Putamen (tissue), 1 donor: ENCODE measurements around the gene GREB1L.
"Not testable (repeated sequence)": the region's sequence is repeated elsewhere in the genome, so short reads cannot be mapped to it uniquely, and the experiment has no call there.

Experiments
- DNase-seq: peaks from one replicate; pipeline ENCODE4 v3.0.0-alpha.2; 2016; ENCODE audit warnings: low spot score

Gene GREB1L

DNA sequence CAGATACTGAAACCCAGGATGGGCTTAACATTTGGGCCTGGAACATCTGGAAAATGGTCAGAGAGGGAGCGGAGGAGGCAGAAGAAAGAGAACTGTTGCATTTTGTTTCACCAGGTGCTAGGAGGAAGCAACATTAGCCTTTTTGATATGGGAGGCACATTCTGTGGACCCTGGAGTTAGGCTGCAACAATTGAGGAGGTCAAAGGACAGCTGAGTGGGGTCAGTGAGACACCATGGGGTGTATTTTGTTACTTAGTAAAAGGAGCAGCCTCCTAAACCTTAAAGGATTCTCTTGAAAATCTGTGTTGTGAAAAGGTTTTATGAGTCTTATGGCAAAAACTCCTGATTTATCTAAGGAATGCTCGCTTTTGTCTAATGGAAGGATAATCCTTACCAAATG lies 124.9 kb downstream of the GREB1L start:
- DNase-seq: no peak

DNA sequence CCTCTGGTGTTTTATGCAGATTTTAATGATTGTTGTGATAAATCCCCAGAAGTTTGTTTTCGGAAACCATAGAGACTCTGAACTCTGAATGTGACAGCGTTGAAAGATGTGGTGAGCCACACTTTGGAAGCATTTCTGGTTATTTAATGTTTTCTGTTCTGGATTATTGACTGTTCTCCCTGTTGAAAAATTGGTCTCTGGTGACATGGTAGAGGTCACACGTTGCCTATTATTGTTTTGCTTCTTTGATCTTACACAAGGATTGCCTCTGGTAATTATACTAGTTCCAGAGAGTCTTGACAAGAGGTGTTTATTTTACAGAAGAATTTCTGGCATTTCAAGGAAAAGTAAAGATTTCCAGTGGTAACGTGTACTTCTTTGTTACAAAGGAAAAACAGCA lies 127.1 kb downstream of the GREB1L start:
- no peak for DNase-seq

DNA sequence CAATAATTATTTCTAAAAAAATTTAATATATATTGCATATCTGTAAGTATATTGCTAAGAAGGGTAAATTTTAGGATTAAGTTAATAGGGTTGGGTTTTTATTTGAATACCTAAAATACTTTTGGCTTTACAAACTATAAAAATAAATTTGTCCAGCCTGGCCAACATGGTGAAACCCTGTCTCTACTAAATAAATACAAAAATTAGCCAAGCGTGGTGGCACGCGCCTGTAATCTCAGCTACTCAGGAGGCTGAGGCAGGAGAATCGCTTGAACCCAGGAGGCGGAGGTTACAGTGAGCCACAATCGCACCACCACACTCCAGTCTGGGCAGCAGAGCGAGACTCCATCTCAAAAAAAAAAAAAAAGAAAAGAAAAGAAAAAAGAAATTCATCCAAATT lies 127.6 kb downstream of the GREB1L start:
- not testable (repeated sequence) for DNase-seq

DNA sequence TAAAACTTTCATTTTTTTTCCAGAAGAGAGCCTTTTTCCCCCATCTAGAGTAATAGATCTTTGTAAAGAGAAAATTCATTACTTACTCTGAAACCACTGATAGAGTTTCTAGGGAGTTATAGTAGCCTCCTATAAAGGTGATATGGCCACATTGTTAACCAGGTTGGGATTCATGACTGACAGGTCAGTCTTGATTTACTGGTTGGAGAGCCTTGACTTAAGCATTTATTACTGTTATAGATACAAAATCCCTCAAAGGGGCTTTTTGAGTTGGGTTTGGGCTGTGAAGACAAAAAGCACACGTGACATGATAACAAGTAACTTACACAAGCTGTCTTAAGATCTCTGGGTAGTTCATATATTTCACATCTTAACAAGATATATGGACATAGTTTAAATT lies 141.0 kb downstream of the GREB1L start:
- no peak for DNase-seq

DNA sequence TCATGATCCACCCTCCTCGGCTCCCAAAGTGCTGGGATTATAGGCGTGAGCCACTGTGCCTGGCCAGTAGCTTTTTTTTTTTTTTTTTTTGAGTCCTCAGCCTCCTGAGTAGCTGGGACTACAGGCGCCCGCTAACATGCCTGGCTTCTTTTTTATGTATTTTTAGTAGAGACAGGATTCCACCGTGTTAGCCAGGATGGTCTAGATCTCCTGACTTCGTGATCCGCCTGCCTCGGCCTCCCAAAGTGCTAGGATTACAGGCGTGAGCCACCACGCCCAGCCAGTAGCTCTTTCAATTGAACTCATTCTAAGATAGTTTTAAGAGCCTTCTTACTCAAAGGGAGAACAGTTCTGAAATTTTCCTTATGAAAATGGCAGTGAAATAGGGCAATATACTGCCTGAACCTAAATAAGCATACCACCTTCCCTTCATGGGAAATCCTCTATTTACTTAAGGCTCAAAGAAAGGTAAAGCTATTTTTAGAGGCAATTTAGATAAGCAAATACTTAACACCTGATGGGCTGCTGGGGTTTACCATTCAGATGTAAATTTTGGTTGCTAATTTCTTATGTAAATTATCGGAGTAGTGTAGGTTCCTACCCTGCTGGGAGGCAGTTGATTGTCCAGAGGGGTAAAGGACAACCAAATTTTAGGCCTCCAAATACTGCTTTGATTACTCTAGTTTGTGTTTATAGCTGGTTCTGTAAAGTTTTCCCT lies 144.7 kb downstream of the GREB1L start:
- DNase-seq: no peak

DNA sequence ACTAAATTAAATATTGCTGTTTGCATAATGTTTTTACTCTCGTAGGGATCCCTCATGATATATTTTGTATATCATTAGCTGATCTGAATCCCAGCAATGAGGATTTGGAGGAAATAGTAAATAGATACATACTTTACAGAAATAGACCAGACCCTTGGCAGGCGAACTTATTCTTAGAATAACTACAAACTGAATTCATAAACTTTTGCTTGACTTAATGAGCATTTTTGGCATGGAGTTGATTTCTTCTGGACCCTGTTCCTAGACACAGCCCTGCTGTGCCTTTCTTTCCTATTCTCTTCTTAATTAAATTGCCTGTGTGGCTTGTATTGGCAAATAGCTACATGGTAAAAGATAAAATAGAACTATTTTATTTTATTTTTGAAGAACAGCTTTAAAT lies 145.9 kb downstream of the GREB1L start:
- DNase-seq: no peak

DNA sequence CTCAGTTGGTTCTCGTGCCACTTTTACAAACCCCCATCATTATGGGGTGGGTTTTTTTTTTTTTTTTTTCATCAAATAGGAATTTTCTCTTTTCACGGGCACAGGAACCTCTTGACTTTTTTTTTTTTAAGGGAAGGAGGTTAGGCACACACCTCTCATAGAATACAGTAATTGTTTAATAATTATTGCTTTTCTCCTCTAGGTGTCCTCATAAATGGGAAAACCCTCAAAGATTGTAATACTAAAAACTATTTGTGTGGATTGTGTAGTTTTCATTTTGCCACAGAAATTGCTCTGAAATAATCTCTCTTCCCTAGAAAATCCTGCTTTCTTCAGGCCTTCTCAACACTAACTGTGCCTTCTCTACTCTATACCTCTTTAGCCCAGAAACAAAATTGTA lies 147.3 kb downstream of the GREB1L start:
- no peak for DNase-seq

DNA sequence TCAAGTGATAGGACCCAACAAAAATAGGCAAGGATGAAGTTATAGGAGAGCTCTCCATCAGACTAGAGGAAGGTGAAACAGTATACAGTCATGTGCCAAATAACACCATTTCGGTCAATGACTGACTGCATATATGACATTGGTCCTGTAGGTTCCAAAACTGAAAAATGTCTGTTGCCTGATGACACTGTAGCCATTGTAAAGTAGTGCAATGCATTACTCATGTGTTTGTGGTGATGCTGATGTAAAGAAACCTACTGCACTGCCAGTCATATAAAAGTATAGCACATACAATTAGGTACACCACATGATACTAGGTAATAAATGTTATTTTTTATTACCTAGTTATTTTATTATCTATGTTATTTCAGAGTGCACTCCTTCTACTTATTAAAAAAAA lies 147.9 kb downstream of the GREB1L start:
- DNase-seq: no peak

DNA sequence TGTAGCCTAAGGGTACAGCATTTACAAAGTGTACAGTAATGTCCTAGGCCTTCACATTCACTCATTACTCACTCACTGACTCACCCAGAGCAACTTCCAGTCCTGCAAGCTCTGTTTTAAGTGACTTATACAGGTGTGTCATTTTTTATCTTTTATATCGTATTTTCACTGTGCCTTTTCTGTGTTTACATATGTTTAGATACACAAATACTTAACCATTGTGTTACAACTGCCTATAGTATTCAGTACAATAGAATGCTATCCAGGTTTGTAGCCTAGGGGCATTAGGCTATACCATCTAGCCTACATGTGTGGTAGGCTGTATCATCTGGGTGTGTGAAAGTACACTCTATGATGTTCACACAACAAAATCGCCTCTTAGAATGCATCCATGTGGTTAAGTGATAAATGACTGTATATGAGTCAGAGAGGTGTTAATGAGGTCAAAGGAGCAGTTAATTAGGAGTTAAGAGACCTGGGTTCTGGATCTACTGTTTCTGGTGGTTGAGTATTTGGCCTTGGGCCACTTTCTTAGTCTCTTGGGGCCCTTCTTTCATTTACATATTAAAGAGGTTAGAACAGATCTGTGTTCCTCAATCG lies 149.1 kb downstream of the GREB1L start:
- DNase-seq: no peak

DNA sequence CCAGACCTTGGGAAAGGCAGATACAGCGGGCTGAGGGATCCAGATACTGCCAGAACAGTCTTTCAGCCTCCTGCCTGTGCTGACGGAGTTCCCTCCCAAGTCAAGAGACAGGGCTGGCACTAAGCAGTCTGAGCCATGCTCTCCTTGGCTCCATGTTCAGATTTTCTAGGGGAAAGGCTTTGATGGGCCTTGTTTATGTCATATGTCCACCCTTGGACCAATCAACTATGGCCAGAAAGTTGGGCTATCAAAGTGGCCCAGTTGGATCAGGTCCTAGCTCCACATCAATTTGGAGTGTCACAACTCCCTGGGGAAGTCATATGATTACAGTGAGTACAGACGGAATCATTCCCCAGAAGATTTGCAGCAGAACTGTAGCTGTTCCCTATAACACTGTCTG lies 152.0 kb downstream of the GREB1L start:
- no peak for DNase-seq

DNA sequence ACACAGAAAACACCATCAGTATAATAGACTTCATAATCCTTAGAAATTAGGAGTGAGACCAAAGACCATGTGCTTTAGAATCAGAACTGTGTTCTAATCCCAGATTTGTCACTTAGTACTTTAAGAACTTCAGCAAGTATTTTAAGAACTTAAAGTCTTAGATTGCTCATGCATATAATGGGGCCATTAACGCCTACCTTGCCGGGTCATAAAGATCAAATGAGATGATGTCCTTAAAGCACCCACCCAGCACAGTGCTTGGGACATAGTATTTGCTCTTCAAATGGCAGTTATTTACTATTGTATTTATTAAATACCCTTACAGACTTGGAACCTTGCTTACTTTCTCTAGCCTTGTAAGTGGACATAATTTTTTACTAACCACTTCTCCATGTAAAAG lies 156.1 kb downstream of the GREB1L start:
- DNase-seq: no peak

DNA sequence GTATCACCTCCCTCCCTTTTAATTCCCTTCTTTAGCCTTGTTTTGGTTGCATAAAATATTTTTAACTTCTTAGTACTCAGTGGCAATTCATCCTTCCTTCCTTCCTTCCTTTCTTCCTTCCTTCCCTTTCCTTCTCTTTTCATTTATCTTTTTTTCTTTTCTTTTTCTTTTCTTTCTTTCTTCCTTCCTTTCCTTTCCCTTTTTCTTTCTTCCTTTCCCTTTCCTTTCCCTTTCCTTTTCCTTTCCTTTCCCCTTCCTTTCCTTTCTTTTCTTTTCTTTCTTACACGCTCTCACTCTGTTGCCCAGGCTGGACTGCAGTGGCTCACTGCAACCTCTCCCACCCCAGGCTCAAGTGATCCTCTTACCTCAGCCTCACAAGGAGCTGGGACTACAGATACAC lies 160.2 kb downstream of the GREB1L start:
- DNase-seq: no peak

DNA sequence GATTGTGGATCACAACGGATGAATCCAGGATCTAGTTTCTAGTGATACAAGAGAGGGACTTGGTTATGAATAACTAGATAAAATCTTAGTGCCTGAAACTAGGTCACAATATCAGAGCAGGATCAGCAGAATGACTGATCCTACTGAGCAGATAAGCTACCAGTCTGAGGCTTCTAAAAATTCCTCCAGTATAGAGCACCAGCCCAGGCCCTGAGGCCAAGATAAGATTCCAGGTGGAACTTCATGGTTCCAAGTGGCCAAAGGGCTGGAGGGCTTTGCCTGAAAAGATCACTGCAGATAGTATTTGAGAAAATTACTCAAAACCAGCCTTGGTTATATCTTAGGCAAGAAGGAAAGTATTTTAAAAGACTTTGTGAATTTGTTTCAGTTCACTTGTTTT lies 162.4 kb downstream of the GREB1L start:
- DNase-seq: no peak

DNA sequence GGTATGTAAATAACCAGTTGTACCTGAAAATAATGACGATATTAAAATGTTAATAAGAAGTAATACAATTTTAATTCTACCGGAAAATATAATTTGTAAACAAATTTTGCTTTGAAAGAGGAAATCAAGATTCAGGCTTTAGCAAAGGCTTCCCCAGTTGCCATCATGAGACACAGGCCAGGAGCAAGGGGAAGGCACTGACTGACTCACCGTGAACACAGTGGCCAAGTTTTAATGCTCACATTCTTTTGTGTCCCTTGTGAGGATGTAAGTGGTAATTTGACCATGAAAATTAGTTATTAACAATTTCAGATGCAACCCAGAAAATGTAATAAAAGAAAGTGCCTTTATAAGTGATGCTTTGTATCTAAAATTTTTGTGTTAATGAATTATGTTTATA lies 164.1 kb downstream of the GREB1L start:
- DNase-seq: no peak

DNA sequence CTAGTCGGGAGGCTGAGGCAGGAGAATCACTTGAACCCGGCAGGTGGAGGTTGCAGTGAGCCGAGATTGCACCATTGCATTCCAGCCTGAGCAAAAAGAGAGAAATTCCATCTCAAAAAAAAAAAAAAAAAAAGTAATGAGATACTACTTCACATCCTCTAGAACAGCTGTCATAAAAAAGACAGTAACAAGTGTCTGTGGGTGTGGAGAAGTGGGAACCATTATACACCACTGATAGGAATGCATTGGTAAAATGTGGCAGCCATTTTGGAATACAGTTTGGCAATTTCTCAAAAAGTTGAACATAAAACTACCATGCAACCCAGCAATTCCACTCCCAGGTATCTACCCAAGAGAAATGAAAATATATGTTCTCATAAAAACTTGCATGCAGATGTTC lies 166.6 kb downstream of the GREB1L start:
- DNase-seq: no peak

DNA sequence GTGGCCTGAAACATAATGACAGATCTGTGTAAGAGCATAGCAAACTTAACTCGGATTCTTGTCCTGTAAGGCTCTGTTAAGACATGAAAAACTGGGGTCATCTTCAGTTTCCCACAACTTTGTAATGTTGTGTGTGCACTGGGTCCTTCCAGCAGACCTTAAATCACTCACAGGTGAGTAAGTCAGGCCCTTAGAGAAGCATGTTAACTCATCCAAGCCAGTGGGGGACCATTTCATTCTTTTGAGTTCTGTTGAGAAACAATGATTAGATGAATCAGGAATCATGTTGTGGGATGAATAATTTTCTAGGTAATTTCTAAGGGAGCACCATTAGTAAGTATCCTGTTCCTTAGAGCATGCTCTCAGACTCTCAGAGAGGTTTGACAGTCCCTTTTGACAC lies 191.4 kb downstream of the GREB1L start:
- no peak for DNase-seq

DNA sequence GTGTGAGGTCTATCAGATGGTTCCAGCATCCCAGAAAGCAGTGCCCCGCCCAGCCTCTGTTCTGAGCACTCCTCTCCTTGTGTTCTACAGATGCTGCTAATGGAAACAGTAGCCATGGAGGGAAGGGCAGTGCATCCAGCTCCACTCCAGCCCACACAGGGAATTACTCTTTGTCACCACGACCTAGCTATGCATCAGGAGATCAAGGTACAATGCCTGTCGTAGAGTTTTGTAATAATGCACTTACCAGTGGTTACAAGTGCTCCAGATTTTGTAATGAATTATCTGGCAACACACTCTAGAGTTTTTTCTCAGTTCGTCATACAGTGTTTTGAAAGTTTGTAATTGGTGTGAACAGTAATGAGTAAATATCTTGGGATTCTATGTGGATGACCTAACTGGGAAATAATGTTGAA lies 197.4 kb downstream of the GREB1L start:
- DNase-seq: no peak

DNA sequence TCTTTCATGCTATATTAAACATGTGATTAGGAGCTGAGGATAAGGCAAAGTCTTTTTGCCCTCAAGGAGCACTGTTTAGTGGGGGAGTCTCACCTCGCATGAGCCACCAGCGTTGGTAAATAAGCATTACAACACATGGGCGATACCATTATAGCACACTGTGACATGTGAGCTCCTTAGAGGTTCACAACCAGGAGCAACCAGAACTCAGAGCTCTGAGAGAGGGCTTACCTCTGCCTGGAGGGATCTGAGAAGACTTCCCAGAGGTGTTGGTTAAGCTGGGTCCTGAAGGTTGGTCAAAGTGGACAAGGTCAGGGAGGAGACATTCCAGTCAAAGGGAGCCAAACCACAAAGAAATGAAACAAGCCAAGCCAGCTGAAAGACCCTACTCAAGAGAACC lies 199.6 kb downstream of the GREB1L start:
- DNase-seq: no peak

DNA sequence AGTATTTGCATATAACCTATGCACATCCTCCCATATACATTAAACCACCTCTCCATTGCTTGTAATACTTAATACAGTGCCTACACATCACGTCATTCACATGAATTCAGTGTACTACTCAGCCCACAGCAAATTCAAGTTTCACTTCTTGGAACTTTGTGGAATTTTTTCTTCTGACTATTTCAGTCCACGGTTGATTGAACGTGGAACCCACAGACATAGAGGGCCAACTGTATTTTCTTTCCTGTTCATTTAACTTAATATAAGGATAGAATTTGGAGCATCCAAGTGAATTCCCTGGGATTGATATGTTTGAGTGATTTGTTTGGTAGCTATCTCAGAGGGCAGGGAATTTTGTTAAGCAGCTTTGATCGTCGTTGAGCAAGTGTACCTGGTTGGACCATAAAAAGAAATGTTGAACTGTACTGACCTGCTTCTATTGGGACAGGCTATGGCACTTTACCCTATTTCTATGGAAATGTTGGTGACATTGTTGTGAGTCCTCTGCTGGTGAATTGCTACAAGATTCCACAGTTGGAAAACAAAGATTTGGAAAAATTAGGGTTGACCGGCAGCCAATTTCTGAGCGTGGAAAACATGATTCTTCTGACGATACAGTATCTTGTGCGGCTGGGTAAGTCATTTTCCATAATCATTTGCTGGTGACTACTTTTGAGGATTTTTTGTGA lies 201.9 kb downstream of the GREB1L start:
- no peak for DNase-seq

DNA sequence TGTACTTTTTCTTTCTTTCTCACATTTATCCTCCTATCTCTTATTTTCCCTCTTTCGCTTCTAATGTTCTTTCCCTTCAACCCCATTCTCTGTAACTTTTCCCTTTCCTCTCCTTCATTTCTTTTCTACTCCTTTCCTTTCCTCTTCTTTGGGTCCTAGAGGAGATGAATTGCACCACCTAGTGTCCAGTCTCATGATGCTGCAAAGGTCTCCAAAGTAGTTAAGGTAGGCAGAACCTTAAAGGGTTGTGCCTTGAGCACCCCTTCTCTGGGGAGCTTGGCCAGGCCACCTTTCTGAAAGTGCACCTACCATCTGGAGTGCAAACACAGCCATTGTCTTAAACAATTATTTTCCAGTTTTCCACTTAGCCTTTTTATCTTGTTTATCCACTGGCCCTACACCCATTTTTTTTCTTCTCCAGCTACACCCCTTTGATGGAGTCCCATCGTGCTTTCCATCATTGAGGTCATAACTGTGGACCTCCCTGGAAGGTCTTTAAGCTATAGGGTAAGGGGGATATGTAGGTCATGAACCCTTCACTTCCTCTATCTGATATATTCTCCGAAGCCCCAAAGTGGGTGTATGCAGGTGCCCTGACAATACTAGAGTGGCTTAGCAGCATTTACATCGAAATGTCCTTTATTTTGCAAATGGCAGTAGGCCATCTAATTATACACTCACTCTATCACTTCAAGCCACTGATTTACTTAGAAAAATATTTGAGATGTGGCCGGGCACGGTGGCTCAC lies 202.6 kb downstream of the GREB1L start:
- DNase-seq: peak; percentile 47

DNA sequence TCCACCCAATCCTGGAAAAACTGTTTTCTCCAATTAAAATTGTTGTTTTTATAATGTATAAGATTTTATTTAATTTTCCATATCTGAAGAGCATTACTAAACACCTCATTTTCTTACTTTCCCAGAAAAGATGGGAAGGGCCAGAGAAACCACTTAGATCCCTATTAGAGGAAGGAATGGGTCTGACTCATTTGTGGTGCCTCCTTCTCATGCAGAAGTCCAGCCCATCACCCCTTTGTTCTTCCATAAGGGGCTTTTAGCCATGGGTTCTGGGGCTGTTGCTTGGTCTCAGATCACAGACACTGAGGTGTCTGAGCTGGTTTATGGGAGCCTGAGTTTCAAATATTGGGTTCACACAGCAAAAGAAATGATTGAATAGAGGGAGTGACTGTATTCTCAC lies 206.3 kb downstream of the GREB1L start:
- DNase-seq: no peak

DNA sequence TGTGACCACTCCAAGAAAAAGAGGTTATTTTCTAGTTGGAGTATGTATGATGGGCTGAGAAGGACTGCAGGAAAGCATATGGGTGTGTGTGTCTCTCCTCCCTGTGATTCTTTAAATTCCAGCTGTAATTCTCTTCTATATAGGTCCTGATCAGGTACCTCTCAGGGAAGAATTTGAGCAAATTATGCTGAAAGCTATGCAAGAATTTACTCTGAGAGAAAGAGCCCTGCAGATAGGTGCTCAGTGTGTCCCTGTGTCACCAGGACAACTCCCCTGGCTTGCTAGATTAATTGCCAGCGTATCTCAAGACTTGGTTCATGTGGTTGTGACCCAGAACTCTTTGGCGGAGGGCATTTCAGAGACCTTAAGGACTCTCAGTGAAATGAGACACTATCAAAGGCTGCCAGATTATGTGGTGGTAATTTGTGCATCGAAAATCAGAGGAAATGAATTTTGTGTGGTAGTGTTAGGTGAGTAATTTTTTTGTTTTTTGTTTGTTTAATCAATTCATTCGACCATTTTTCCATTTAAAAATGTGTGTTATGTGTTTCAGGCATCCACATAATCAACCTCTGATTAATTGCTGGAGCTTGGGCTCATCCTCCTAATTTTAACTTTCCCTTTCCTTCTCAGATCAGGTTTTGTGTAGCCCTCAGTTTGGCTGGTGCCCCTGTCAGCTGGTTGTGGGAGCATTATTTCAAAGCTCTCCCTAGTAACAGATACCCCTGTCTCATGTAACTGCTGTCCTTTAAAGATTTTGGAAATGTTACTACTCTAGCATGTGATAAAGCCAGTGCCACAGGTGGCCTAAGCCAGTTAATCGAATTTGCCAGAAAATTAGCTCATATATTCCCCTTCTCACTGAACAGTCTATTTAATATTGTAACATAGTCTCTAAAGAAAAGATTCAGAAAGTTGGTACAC lies 207.6 kb downstream of the GREB1L start:
- DNase-seq: no peak
